Progenitor cell of endocrine pancreas (in vitro differentiated cells): ENCODE measurements around the gene GANC. TPM values are rescaled to one million over a fixed set of nuclear protein-coding genes. Genes with fewer than 3 reads are reported as not detected.

Experiments
- DNase-seq: peaks from one replicate; pipeline ENCODE4 v3.0.0; 2021; ENCODE audit warnings: low spot score; ENCODE audit not compliant: unreplicated experiment
- H3K27ac Mint-ChIP-seq: 2 replicates; pipeline ENCODE4 v1.8.0; 2021; ENCODE audit warnings: mild to moderate bottlenecking, moderate library complexity, mixed read lengths
- H3K27me3 Mint-ChIP-seq: 2 replicates; pipeline ENCODE4 v1.8.0; 2021; ENCODE audit warnings: mixed read lengths
- H3K36me3 Mint-ChIP-seq: 2 replicates; pipeline ENCODE4 v1.8.0; 2022; ENCODE audit warnings: mixed read lengths; ENCODE audit not compliant: insufficient read depth
- H3K4me1 Mint-ChIP-seq: 2 replicates; pipeline ENCODE4 v1.8.0; 2021; ENCODE audit warnings: low read depth, mixed read lengths
- H3K4me3 Mint-ChIP-seq: 2 replicates; pipeline ENCODE4 v1.8.0; 2021; ENCODE audit warnings: low read depth, mild to moderate bottlenecking, moderate library complexity, mixed read lengths
- H3K9me3 Mint-ChIP-seq: 2 replicates; pipeline ENCODE4 v1.8.0; 2021; ENCODE audit warnings: low read depth, mixed read lengths
- total RNA-seq: library from RNA; stranded (reverse); gene quantifications from 2 replicates; pipeline ENCODE4 v1.2.1, GENCODE V29; 2021
- TF ChIP-seq, protein P1 (sequence below): fragments of 200-600 bp; sonication (generic); IDR thresholded peaks from one replicate; pipeline ENCODE4 v1.5.0; 2021; ENCODE audit warnings: antibody characterized with exemption, mild to moderate bottlenecking; ENCODE audit not compliant: unreplicated experiment

GANC gene
- total RNA-seq, 1 donor from 2014 or later = 20.6 TPM

DNA sequence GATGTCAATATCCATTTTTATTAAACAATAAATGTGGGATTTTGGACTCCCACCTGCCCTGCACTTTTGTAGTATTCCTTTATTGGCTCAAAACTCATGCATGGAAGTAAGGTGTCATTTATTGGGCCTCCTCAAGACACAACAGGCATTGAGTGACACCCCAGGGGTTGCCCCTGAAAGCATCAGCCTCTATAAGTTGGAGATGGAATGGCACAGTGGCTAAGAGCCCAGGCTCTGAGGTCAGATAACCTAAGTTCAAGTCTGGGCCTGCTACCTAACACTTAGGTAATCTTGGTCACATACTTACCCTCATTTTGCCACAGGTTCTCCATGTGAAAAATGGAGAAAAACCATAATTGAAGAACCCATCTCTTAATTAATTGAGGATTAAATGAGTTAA lies 90.9 kb downstream of the GANC start:
- TF ChIP-seq, protein P1, sequence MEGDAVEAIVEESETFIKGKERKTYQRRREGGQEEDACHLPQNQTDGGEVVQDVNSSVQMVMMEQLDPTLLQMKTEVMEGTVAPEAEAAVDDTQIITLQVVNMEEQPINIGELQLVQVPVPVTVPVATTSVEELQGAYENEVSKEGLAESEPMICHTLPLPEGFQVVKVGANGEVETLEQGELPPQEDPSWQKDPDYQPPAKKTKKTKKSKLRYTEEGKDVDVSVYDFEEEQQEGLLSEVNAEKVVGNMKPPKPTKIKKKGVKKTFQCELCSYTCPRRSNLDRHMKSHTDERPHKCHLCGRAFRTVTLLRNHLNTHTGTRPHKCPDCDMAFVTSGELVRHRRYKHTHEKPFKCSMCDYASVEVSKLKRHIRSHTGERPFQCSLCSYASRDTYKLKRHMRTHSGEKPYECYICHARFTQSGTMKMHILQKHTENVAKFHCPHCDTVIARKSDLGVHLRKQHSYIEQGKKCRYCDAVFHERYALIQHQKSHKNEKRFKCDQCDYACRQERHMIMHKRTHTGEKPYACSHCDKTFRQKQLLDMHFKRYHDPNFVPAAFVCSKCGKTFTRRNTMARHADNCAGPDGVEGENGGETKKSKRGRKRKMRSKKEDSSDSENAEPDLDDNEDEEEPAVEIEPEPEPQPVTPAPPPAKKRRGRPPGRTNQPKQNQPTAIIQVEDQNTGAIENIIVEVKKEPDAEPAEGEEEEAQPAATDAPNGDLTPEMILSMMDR = no peak
- Mint-ChIP-seq H3K27ac (no peak overlapping the region), H3K4me3 (no peak overlapping the region), H3K4me1 (no peaks in the 10 kb centered on the region), H3K9me3 (peaks cover 2% of the 10 kb centered on the region), H3K27me3 (peaks cover 5% of the 10 kb centered on the region), H3K36me3 (no peaks in the 10 kb centered on the region)
- DNase-seq = no peak

DNA sequence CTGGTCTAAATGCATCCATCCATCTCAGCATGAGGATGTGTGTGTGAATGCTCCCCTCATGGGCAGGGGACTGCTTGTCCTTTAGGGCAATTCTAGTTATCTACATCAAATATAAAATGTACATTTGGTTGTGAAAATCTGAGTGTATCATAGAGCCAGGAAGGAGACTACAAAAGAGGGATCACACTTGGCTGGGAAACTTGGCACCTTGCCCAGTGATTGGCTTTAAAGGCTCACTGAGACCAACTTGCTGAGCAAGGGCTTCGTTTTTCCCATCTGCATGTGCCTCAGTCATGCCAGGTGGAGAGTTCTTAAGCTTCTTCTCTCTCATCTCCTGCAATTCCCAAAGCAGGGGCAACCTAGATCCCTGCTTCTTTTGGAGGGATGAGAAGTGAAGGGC lies 91.5 kb downstream of the GANC start:
- H3K36me3 Mint-ChIP-seq = no peaks in the 10 kb centered on the region
- peaks cover 5% of the 10 kb centered on the region for H3K27me3 Mint-ChIP-seq
- H3K4me1 Mint-ChIP-seq = no peaks in the 10 kb centered on the region
- no peak overlapping the region for H3K4me3 Mint-ChIP-seq
- H3K27ac Mint-ChIP-seq = no peak overlapping the region
- TF ChIP-seq, protein P1 = no peak
- peaks cover 6% of the 10 kb centered on the region for H3K9me3 Mint-ChIP-seq
- no peak for DNase-seq

DNA sequence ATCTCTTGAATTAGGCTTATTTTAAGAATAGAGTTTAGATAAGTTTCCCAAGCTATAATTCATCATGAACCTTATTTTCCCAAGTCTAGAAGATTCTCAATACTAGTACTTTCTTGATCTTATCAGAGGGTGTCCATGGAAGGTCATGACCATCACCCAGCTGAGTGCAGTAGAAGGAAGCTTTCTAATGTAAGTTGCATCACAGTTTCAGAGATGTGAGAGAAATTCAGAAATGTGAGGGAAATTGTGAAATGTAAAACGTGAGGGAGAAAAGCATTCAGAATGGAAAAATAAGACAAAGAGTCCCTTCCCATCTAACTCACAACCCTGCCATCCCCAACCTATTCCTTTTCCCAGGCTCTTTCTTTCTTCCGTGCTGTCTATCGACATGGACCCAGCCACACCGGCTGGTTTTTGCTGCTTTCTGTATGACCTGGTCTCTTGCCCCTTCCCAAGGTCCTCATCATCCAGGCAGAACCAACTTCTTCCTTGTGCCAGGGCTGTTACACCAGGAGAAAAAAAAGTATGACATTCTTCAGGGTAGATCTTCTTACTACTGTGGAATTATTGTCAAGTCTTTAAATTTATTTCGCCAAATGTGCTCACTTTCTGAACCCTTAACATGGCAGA lies 93.0 kb downstream of the GANC start:
- no peak for DNase-seq
- TF ChIP-seq, protein P1 = no peak
- Mint-ChIP-seq H3K9me3 (peaks cover 9% of the 10 kb centered on the region), H3K27me3 (peaks cover 5% of the 10 kb centered on the region), H3K4me1 (no peaks in the 10 kb centered on the region), H3K36me3 (no peaks in the 10 kb centered on the region), H3K27ac (no peak overlapping the region), H3K4me3 (no peak overlapping the region)

DNA sequence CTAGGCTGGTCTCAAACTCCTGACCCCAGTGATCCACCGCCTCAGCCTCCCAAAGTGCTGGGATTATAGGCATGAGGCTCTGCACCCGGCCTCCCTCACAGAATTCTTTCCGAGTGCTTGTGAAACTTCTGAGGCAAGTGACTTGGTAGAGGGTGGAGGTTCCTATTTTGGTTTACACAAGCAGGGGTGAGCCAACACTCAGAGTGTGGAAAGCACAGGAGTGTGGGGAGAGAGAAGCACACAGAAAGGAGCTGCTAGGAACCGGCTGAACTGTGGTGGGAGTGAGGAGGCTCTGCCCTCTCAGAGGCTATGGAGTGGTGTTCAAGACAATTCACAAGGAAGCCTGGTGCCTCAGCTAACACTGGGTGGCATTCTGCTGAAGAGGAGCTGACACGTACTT lies 94.0 kb downstream of the GANC start:
- no peak overlapping the region for H3K27ac Mint-ChIP-seq
- TF ChIP-seq, protein P1 = no peak
- no peaks in the 10 kb centered on the region for H3K4me1 Mint-ChIP-seq

DNA sequence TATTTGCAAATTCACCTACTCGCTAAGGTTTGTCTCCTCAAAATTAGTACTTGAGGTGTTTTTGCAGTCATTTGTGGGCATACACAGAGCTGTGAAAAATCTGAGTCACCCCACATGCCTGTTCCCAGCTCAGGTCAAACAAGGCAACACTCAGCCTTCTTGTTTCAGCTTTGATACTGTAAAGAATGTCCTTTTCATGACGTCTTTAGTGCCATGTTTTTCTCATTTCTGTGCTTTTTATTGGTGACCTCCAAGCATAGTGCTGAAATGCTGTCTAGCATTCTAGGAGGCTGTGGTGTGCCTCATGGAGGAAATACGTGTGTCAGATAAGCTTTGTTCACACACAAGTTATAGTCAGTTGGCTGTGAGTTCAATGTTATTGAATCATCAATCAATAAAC lies 95.1 kb downstream of the GANC start:
- Mint-ChIP-seq H3K4me1 (no peaks in the 10 kb centered on the region), H3K9me3 (peaks cover 10% of the 10 kb centered on the region), H3K36me3 (no peaks in the 10 kb centered on the region), H3K4me3 (no peak overlapping the region), H3K27me3 (peaks cover 5% of the 10 kb centered on the region), H3K27ac (no peak overlapping the region)
- TF ChIP-seq, protein P1 = no peak
- DNase-seq = no peak

More for the DNA sequence above, 94.0 kb downstream of the GANC start:
- Mint-ChIP-seq H3K27me3 (peaks cover 5% of the 10 kb centered on the region), H3K36me3 (no peaks in the 10 kb centered on the region), H3K9me3 (peaks cover 10% of the 10 kb centered on the region), H3K4me3 (no peak overlapping the region)
- no peak for DNase-seq
